HCT116 (cell line): ENCODE results near the gene MYO3B.

Experiments
- ATF3 ChIP-seq: IDR thresholded peaks from 2 replicates; pipeline ENCODE4 v1.6.1; 2012
- CTCF ChIP-seq, 3 experiments: fragments of 200-600 bp in 1 of 3; sonication (generic) in 1 of 3; IDR thresholded peaks in 2 of 3; conservative IDR thresholded peaks in 1 of 3; 2 replicates each; pipeline ENCODE4 v1.5.1; 2012 to 2017; ENCODE audit warnings: low read depth in 2 of 3, low read length in 2 of 3, antibody characterized with exemption in 1 of 3, borderline replicate concordance in 1 of 3, control low read depth in 1 of 3, mild to moderate bottlenecking in 1 of 3, mixed read lengths in 1 of 3, mixed run types in 1 of 3, moderate library complexity in 1 of 3; ENCODE audit not compliant: insufficient read depth in 1 of 3
- EZH2 ChIP-seq: fragments of 200-600 bp; sonication (generic); IDR thresholded peaks from 2 replicates; pipeline ENCODE4 v1.6.1; 2017; ENCODE audit warnings: antibody characterized with exemption, mixed run types
- POLR2A ChIP-seq: IDR thresholded peaks from 2 replicates; pipeline ENCODE4 v1.7.0; 2011; ENCODE audit warnings: borderline replicate concordance; ENCODE audit not compliant: insufficient read depth, insufficient read length; ENCODE audit errors: extremely low read depth
- RAD21 ChIP-seq: IDR thresholded peaks from 2 replicates; pipeline ENCODE4 v1.6.1; 2012; ENCODE audit warnings: low read depth, mild to moderate bottlenecking
- TF ChIP-seq, protein P1 (sequence below): IDR thresholded peaks from 2 replicates; pipeline ENCODE4 v1.6.1; 2012; ENCODE audit warnings: low read depth

DNA sequence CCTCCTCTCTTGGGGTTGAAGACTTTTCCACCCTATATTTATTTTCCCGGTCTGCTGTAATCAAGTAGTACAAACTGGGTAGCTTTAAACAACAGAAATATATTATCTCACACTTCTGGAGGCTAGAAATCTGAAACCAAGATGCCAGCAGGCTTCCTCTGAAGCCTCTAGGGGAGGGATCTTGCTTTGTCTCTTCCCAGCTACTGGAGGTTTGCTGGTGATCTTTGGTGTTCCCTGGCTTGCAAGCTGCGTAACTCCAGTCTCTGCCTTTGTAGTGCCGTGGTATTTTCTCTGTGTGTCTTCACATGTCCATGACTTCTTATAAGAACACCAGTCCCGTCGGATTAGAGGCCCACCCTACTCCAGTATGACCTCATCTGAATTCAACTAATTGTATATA, 44.4 kb downstream of the MYO3B start:
- TF ChIP-seq CTCF (IDR thresholded peaks at IDR 0.05 in 2 of 3, conservative IDR thresholded peaks at IDR 0.05 in 1 of 3; ENCODE audit: borderline replicate concordance in 1 of 3, insufficient read depth in 1 of 3, low read depth in 2 of 3, low read length in 2 of 3) (no peak), POLR2A (no peak), ATF3 (no peak), EZH2 (no peak), RAD21 (no peak)
- TF ChIP-seq, protein P1, sequence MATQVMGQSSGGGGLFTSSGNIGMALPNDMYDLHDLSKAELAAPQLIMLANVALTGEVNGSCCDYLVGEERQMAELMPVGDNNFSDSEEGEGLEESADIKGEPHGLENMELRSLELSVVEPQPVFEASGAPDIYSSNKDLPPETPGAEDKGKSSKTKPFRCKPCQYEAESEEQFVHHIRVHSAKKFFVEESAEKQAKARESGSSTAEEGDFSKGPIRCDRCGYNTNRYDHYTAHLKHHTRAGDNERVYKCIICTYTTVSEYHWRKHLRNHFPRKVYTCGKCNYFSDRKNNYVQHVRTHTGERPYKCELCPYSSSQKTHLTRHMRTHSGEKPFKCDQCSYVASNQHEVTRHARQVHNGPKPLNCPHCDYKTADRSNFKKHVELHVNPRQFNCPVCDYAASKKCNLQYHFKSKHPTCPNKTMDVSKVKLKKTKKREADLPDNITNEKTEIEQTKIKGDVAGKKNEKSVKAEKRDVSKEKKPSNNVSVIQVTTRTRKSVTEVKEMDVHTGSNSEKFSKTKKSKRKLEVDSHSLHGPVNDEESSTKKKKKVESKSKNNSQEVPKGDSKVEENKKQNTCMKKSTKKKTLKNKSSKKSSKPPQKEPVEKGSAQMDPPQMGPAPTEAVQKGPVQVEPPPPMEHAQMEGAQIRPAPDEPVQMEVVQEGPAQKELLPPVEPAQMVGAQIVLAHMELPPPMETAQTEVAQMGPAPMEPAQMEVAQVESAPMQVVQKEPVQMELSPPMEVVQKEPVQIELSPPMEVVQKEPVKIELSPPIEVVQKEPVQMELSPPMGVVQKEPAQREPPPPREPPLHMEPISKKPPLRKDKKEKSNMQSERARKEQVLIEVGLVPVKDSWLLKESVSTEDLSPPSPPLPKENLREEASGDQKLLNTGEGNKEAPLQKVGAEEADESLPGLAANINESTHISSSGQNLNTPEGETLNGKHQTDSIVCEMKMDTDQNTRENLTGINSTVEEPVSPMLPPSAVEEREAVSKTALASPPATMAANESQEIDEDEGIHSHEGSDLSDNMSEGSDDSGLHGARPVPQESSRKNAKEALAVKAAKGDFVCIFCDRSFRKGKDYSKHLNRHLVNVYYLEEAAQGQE: no peak
